ENCODE data around the gene HOXA1.

Gene HOXA1

GRCh38 chr7:27140126-27140857 is 44.5 kb upstream of the HOXA1 start (continued):
- TF ChIP-seq ZNF785 (tag by site-specific recombination; IDR thresholded peaks at IDR 0.05) (no peak), ZNF791 (tag by site-specific recombination; IDR thresholded peaks at IDR 0.05) (no peak), ZFP41 (tag by site-specific recombination; IDR thresholded peaks at IDR 0.05; ENCODE audit: borderline replicate concordance) (no peak), ZNF37A (tag by site-specific recombination; IDR thresholded peaks at IDR 0.05) (no peak), ZBTB7A (tag by site-specific recombination; IDR thresholded peaks at IDR 0.05; ENCODE audit: low read depth) (no peak), ZNF488 (tag by site-specific recombination; IDR thresholded peaks at IDR 0.05) (no peak), ZNF677 (tag by site-specific recombination; IDR thresholded peaks at IDR 0.05) (no peak), ZNF184 (tag by site-specific recombination; IDR thresholded peaks at IDR 0.05) (no peak), GLIS1 (tag by site-specific recombination; IDR thresholded peaks at IDR 0.05) (peak; percentile 60), ZNF16 (tag by site-specific recombination; IDR thresholded peaks at IDR 0.05; ENCODE audit: low read depth) (no peak), ZNF555 (tag by site-specific recombination; conservative IDR thresholded peaks at IDR 0.05) (no peak), YY1 (tag by site-specific recombination; IDR thresholded peaks at IDR 0.05) (peak; percentile 37; the same call in 1 of the 2 replicates), KLF7 (tag by site-specific recombination; IDR thresholded peaks at IDR 0.05; ENCODE audit: borderline replicate concordance) (no peak), ZBTB8A (tag by site-specific recombination; IDR thresholded peaks at IDR 0.05) (peak; percentile 28; the same call in 1 of the 2 replicates), ZBTB6 (tag by site-specific recombination; IDR thresholded peaks at IDR 0.05) (no peak), ZNF585B (tag by site-specific recombination; IDR thresholded peaks at IDR 0.05) (no peak), ZNF19 (tag by site-specific recombination; IDR thresholded peaks at IDR 0.05; ENCODE audit: low read depth) (no peak), ZSCAN5A (tag by site-specific recombination; IDR thresholded peaks at IDR 0.05) (no peak), ZBTB26 (tag by site-specific recombination; optimal IDR thresholded peaks at IDR 0.05) (no peak), ZNF2 (tag by site-specific recombination; IDR thresholded peaks at IDR 0.05) (no peak; the same call in 1 of the 2 replicates), ZNF530 (tag by site-specific recombination; IDR thresholded peaks at IDR 0.05; ENCODE audit: low read depth) (no peak), ZNF558 (tag by site-specific recombination; IDR thresholded peaks at IDR 0.05) (no peak), ZBTB17 (tag by site-specific recombination; IDR thresholded peaks at IDR 0.05) (peak; percentile 14; the same call in 1 of the 2 replicates), HOXC10 (CRISPR knock-in tag; IDR thresholded peaks at IDR 0.05) (no peak), ZNF302 (tag by site-specific recombination; IDR thresholded peaks at IDR 0.05; ENCODE audit: low read depth) (no peak), BCL11A (tag by site-specific recombination; IDR thresholded peaks at IDR 0.05; ENCODE audit: low read depth) (peak; percentile 59; the same call in 1 of the 2 replicates), OSR2 (tag by site-specific recombination; IDR thresholded peaks at IDR 0.05) (peak; percentile 82), ZNF701 (tag by site-specific recombination; IDR thresholded peaks at IDR 0.05) (no peak)
- TF ChIP-seq, protein P1, sequence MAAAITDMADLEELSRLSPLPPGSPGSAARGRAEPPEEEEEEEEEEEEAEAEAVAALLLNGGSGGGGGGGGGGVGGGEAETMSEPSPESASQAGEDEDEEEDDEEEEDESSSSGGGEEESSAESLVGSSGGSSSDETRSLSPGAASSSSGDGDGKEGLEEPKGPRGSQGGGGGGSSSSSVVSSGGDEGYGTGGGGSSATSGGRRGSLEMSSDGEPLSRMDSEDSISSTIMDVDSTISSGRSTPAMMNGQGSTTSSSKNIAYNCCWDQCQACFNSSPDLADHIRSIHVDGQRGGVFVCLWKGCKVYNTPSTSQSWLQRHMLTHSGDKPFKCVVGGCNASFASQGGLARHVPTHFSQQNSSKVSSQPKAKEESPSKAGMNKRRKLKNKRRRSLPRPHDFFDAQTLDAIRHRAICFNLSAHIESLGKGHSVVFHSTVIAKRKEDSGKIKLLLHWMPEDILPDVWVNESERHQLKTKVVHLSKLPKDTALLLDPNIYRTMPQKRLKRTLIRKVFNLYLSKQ (tag by site-specific recombination; IDR thresholded peaks at IDR 0.05; ENCODE audit: borderline replicate concordance) = no peak
- TF ChIP-seq, protein P2, sequence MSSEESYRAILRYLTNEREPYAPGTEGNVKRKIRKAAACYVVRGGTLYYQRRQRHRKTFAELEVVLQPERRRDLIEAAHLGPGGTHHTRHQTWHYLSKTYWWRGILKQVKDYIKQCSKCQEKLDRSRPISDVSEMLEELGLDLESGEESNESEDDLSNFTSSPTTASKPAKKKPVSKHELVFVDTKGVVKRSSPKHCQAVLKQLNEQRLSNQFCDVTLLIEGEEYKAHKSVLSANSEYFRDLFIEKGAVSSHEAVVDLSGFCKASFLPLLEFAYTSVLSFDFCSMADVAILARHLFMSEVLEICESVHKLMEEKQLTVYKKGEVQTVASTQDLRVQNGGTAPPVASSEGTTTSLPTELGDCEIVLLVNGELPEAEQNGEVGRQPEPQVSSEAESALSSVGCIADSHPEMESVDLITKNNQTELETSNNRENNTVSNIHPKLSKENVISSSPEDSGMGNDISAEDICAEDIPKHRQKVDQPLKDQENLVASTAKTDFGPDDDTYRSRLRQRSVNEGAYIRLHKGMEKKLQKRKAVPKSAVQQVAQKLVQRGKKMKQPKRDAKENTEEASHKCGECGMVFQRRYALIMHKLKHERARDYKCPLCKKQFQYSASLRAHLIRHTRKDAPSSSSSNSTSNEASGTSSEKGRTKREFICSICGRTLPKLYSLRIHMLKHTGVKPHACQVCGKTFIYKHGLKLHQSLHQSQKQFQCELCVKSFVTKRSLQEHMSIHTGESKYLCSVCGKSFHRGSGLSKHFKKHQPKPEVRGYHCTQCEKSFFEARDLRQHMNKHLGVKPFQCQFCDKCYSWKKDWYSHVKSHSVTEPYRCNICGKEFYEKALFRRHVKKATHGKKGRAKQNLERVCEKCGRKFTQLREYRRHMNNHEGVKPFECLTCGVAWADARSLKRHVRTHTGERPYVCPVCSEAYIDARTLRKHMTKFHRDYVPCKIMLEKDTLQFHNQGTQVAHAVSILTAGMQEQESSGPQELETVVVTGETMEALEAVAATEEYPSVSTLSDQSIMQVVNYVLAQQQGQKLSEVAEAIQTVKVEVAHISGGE (tag by site-specific recombination; conservative IDR thresholded peaks at IDR 0.05; ENCODE audit: low read depth) = no peak; the same call in 1 of the 2 replicates
- TF ChIP-seq, protein P3, sequence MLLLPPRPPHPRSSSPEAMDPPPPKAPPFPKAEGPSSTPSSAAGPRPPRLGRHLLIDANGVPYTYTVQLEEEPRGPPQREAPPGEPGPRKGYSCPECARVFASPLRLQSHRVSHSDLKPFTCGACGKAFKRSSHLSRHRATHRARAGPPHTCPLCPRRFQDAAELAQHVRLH (tag by site-specific recombination; IDR thresholded peaks at IDR 0.05) = peak; percentile 94

Data from HEK293 (cell line).